AG10803 (cell line): ENCODE measurements around the gene RTN4.

ENCODE experiments used
- DNase-seq: peaks from one replicate; pipeline ENCODE4 v3.0.0; 2010; ENCODE audit warnings: low read depth
- H3K4me3 ChIP-seq: 2 replicates; pipeline ENCODE4 v1.5.1; 2011; ENCODE audit warnings: mild to moderate bottlenecking, low read length, control low read depth
- TF ChIP-seq, protein P1 (sequence below): conservative IDR thresholded peaks from 2 replicates; pipeline ENCODE4 v1.5.1; 2011; ENCODE audit warnings: mild to moderate bottlenecking, low read length, control low read depth, inconsistent platforms

The RTN4 gene

DNA sequence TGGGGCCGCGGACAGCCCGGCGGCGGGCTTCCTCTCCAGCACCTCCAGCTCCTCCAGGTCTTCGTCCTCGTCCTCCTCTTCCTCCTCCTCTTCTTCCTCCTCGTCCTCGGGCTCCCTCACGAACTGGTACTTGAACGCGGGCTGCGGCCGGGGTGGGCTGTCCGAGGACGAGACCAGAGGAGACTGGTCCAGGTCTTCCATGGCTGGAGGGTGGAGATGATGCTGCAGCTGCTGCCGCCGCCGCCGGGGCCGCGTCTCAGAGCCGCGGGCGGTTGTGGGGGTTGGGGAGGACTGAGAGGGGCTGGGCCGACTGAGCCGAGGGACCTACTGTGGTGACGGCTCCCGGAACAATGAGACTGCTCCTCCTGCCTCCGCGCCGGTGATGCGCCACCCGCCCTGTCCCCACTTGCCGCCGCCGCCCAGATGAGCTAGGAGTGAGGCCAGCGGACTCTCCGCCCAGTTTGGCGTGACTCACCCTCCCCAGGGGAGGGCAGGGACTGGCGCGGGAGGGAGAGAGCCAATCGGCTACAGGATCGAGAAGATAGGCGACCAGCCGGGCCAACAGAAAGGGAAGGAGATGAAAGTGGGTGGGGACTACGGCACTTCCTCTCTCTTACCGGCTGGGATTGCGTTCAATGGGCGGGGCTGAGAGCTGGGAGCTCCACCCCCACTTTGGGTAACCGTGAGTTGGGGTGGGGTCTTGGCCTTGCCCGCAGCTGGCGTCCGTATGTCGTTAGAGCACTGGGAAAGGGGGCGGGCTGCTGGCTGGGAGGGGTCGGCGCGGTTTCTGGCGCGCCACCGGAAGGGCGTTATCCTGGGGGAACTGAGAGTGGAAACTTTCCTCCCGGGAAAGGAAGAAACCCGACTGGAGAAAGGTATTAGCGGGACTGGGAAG is at the start of gene RTN4:
TSS of gene RTN4 (minus strand) at position 352 of the 895 bp plus-strand sequence. CDS start at position 201, 151 bp downstream.
- TF ChIP-seq, protein P1, sequence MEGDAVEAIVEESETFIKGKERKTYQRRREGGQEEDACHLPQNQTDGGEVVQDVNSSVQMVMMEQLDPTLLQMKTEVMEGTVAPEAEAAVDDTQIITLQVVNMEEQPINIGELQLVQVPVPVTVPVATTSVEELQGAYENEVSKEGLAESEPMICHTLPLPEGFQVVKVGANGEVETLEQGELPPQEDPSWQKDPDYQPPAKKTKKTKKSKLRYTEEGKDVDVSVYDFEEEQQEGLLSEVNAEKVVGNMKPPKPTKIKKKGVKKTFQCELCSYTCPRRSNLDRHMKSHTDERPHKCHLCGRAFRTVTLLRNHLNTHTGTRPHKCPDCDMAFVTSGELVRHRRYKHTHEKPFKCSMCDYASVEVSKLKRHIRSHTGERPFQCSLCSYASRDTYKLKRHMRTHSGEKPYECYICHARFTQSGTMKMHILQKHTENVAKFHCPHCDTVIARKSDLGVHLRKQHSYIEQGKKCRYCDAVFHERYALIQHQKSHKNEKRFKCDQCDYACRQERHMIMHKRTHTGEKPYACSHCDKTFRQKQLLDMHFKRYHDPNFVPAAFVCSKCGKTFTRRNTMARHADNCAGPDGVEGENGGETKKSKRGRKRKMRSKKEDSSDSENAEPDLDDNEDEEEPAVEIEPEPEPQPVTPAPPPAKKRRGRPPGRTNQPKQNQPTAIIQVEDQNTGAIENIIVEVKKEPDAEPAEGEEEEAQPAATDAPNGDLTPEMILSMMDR, result no peak; the same call in 1 of the 2 replicates
- peak within 1 kb of the TSS; percentile 91 for H3K4me3 ChIP-seq
- peak; percentile 99 for DNase-seq

GRCh38 chr2:55099493-55099877 is 49.2 kb upstream of the RTN4 start:
- DNase-seq, result no peak
- no peak overlapping the region for H3K4me3 ChIP-seq
- TF ChIP-seq, protein P1, result no peak

DNA sequence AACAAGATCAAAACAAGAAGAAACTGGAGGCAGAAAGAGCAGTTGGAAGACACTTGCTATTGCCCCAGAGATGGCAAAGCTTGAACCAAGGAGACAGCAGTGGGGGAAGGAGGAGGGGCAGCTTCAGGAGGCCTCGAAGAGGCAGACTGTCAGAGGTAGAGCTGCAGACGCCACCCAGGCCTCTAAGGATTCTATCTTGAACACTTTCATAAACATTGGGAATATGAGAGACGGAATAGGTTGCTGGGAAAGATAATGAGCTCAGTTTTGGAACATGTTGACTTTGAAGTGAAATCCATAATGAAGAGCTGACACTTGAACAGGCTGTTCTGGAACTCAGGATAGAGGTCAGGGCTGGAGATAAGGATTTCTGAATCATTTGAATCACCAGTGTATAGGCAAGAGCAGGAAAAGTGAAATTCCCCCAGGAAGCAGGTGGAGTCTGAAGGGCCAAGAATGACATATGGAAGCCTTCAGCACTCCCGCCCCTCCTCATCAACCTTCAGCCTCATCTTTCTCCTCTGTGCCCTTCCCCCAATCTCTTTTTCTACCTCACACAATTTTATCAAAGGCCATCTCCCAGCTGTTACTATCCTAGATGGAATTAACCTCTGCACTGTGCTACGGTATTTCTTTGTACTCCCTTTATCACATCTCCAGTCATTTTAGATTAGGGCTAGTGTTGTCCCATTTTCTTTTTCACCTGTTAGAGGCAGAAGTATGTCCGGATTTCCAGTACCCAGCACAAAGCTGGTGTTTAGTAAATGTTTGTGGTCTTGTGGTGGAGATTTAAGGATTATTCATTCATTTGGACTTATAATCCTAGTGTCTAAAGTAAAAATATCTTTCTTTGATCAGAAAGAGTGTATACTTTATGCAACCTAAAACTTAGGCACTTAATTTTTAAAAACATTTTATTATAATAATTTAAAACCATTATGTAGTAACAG is 47.5 kb upstream of the RTN4 start:
- no peak overlapping the region for H3K4me3 ChIP-seq
- TF ChIP-seq, protein P1, result no peak
- no peak for DNase-seq

DNA sequence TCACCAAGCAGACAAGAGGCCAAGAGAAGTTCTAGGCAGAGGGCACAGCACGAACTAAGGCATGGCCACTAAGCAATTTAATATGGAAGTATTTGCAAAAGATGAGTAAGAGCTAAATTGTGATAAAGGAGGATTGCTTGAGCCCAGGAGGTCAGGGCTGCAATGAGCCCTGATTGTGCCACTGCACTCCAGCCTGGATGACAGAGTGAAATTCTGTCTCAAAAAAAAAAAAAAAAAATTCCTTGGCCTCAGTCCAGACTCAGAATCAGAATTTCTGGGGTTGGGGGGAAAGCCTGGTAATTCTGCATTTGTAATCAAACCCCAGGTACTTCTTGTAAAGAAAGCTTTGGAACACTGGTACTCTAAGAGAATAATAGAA is 46.8 kb upstream of the RTN4 start:
- no peak for DNase-seq
- TF ChIP-seq, protein P1, result no peak

GRCh38 chr2:55096586-55096985 is 46.3 kb upstream of the RTN4 start:
- DNase-seq, result no peak
- TF ChIP-seq, protein P1, result no peak

More for the DNA sequence above, 46.8 kb upstream of the RTN4 start:
- no peak overlapping the region for H3K4me3 ChIP-seq

DNA sequence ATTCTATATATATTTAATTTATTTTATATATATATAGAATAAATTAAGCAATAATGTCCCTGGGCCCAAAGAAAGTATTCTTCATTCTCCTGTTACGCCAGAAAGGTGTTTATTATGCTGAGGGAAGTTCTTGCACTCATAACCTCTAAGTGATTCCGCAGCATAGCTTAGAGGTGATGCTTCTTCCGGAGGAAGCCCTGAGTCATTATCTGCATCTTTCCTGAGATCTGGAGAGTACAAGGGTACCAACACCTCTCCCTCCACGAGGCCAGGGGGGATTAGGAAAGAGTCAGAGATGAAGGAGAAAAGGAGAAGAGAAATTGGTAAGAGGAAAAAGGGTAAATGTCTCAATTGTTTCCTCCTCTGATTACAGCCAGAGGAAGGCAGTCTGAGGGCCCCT is 43.1 kb upstream of the RTN4 start:
- no peak for DNase-seq
- no peak overlapping the region for H3K4me3 ChIP-seq

More at GRCh38 chr2:55096586-55096985, 46.3 kb upstream of the RTN4 start:
- no peak overlapping the region for H3K4me3 ChIP-seq

More for the DNA sequence above, 43.1 kb upstream of the RTN4 start:
- TF ChIP-seq, protein P1, result no peak
